Spleen (tissue), 11 donors: ENCODE measurements around the gene RELB. TPM values are rescaled to one million over a fixed set of nuclear protein-coding genes. Genes with fewer than 3 reads are reported as not detected.
A peak's percentile ranks its signal among the peaks of the same experiment; 100 is the strongest.

Experiments used
- DNase-seq: peaks from one replicate; pipeline ENCODE4 v3.0.0-alpha.2; 2020
- H3K27ac ChIP-seq, 8 donors: fragments of 200-600 bp; sonication (generic) in 7 of 8; 1 replicate in 4 of 8; 2 replicates in 4 of 8; pipeline versions ENCODE4 v1.5.0 to v1.8.0; 2016 to 2021; ENCODE audit warnings: inconsistent platforms in 4 of 8, mild to moderate bottlenecking in 4 of 8, moderate library complexity in 1 of 8
- H3K27me3 ChIP-seq, 7 donors: fragments of 200-600 bp; sonication (generic) in 6 of 7; replicated peaks in 1 of 7; 1 replicate in 4 of 7; 2 replicates in 3 of 7; pipeline versions ENCODE4 v1.5.0 to v1.8.0; 2016 to 2021; ENCODE audit warnings: inconsistent platforms in 3 of 7, mild to moderate bottlenecking in 1 of 7
- H3K36me3 ChIP-seq, 6 donors: fragments of 200-600 bp; sonication (generic) in 5 of 6; 1 replicate in 4 of 6; 2 replicates in 2 of 6; pipeline versions ENCODE4 v1.5.0 to v1.8.0; 2016 to 2021; ENCODE audit warnings: inconsistent platforms in 2 of 6
- H3K4me1 ChIP-seq, 6 donors: fragments of 200-600 bp; sonication (generic) in 5 of 6; 1 replicate in 3 of 6; 2 replicates in 3 of 6; pipeline versions ENCODE4 v1.5.0 to v1.8.0; 2016 to 2021; ENCODE audit warnings: inconsistent platforms in 3 of 6
- H3K4me3 ChIP-seq, 8 donors: fragments of 200-600 bp; sonication (generic) in 7 of 8; 1 replicate in 4 of 8; 2 replicates in 4 of 8; pipeline versions ENCODE4 v1.5.0 to v1.8.0; 2016 to 2021; ENCODE audit warnings: inconsistent platforms in 4 of 8, mild to moderate bottlenecking in 4 of 8, moderate library complexity in 2 of 8
- H3K9me3 ChIP-seq, 8 donors: fragments of 200-600 bp; sonication (generic) in 7 of 8; 1 replicate in 4 of 8; 2 replicates in 4 of 8; pipeline versions ENCODE4 v1.5.0 to v1.8.0; 2016 to 2021; ENCODE audit warnings: inconsistent platforms in 4 of 8
- CTCF ChIP-seq, 11 experiments: fragments of 200-600 bp in 7 of 11; fragments of 450-650 bp in 4 of 11; sonication (generic) in 4 of 11; IDR thresholded peaks in 8 of 11; conservative IDR thresholded peaks in 3 of 11; 1 replicate in 7 of 11; 2 replicates in 4 of 11; pipeline versions ENCODE4 v1.4.0 to v1.8.0; 2016 to 2021; ENCODE audit warnings: antibody characterized with exemption in 11 of 11, inconsistent platforms in 4 of 11, mild to moderate bottlenecking in 1 of 11
- POLR2A ChIP-seq, 3 donors: fragments of 450-650 bp; IDR thresholded peaks; one replicate each; pipeline ENCODE4 v1.5.1; 2017; ENCODE audit warnings: antibody characterized with exemption in 3 of 3, mild to moderate bottlenecking in 1 of 3
- POLR2AphosphoS5 ChIP-seq, 3 donors: sonication (generic); formaldehyde crosslinking; IDR thresholded peaks; one replicate each; pipeline ENCODE4 v1.5.1; 2017; ENCODE audit warnings: antibody characterized with exemption in 3 of 3
- WGBS, 5 donors: extraction: QIAGEN DNeasy Blood & Tissue Kit in 3 of 5; methylation state at CpG; one replicate each; pipeline versions ENCODE4 v1.1.5 to v1.1.7; 2013 to 2018; 5-methylcytosine and 5-hydroxymethylcytosine counted together
- intact Hi-C: fragments of 100-400 bp; cut with DNase I; formaldehyde crosslinking; loops from one replicate; pipeline ENCODE4 v1.15.0; 2023; ENCODE audit warnings: low total_unique reads
- polyA plus RNA-seq, 3 donors: library from polyadenylated mRNA; stranded (reverse); fragments of 200-250 nt; gene quantifications; one replicate each; pipeline ENCODE4 v1.2.1, GENCODE V29; 2013
- total RNA-seq, 7 donors: library from RNA; depleted of rRNA in 3 of 7; stranded (reverse); fragments of >200 nt in 3 of 7; fragmentation: NEBNext Ultra II Directional in 4 of 7; extraction: Animal tissue kit (Norgen Biotek cat#: 25700) in 4 of 7; gene quantifications; one replicate each; pipeline versions ENCODE4 v1.1.0 to v1.2.1, GENCODE V29; 2016 to 2021
- donor health status: healthy with polysubstance abuse.
- donor health status: DM: no; HTN: no; CAD: no; lungs with moderate emphysema.
- donor health status: DM: no; HTN: no; CAD: no.
- donor health status: Bipolar disorder and iron deficiency.
- donor health status: healthy.
- donor health status: DM: no; HTN: no; CAD: no.
- donor health status: DM: yes; HTN: yes; CAD: no.

Gene RELB
- total and polyA plus RNA-seq, 10 donors, result 16.6 to 67.4 (median 34.7) TPM

- no peaks in the 10 kb centered on the region for H3K9me3 ChIP-seq
- 75 to 82% (median 79%) methylated on average over 13 of the region's 13 CpGs for WGBS, 5 donors
- no peak for DNase-seq
- H3K27ac ChIP-seq, result peak overlapping the region in 1 of 8 donors; percentile 17
- H3K27me3 ChIP-seq, result no peaks in the 10 kb centered on the region
- intact Hi-C loops, result no loop called here
- peaks cover 0 to 12% (median 1%) of the 10 kb centered on the region in 6 donors for H3K4me1 ChIP-seq
- peaks cover 6 to 100% (median 88%) of the 10 kb centered on the region in 6 donors for H3K36me3 ChIP-seq
- TF ChIP-seq CTCF (IDR thresholded peaks at IDR 0.05 in 8 of 11, conservative IDR thresholded peaks at IDR 0.05 in 3 of 11) (no peak), POLR2AphosphoS5 (IDR thresholded peaks at IDR 0.05) (peak in 2 of 3 donors; percentile 42 to 63)
- no peak overlapping the region for H3K4me3 ChIP-seq
Measured at GRCh38 chr19:45069056-45069455, 67.8 kb downstream of the RELB start.

GRCh38 chr19:45070214-45070613 is 69.0 kb downstream of the RELB start:
- H3K9me3 ChIP-seq, result no peaks in the 10 kb centered on the region
- no peaks in the 10 kb centered on the region for H3K27me3 ChIP-seq
- no peak for DNase-seq
- no peak for TF ChIP-seq POLR2A (IDR thresholded peaks at IDR 0.05)
- no peak for TF ChIP-seq POLR2AphosphoS5 (IDR thresholded peaks at IDR 0.05)
- TF ChIP-seq CTCF (IDR thresholded peaks at IDR 0.05 in 8 of 11, conservative IDR thresholded peaks at IDR 0.05 in 3 of 11), result no peak
- H3K27ac ChIP-seq, result peak overlapping the region in 1 of 8 donors; percentile 17
- peaks cover 0 to 24% (median 13%) of the 10 kb centered on the region in 6 donors for H3K4me1 ChIP-seq
- intact Hi-C loops, result no loop called here
- H3K36me3 ChIP-seq, result peaks cover 3 to 93% (median 76%) of the 10 kb centered on the region in 6 donors
- 79 to 93% (median 89%) methylated on average over 4 to 6 of the region's 6 CpGs for WGBS, 5 donors
- H3K4me3 ChIP-seq, result no peak overlapping the region

- Histone ChIP-seq H3K27ac (no peak overlapping the region), H3K9me3 (no peaks in the 10 kb centered on the region), H3K27me3 (no peaks in the 10 kb centered on the region), H3K4me1 (peaks cover 0 to 31% (median 17%) of the 10 kb centered on the region in 6 donors), H3K4me3 (no peak overlapping the region), H3K36me3 (peaks cover 3 to 86% (median 69%) of the 10 kb centered on the region in 6 donors)
- TF ChIP-seq POLR2A (IDR thresholded peaks at IDR 0.05) (no peak), CTCF (IDR thresholded peaks at IDR 0.05 in 8 of 11, conservative IDR thresholded peaks at IDR 0.05 in 3 of 11) (no peak), POLR2AphosphoS5 (IDR thresholded peaks at IDR 0.05) (peak; percentile 4 to 74 (median 43))
- DNase-seq, result no peak
- intact Hi-C loops, result no loop called here
- 85 to 96% (median 90%) methylated on average over 14 to 19 of the region's 19 CpGs for WGBS, 5 donors
Measured at GRCh38 chr19:45070861-45071544, 69.7 kb downstream of the RELB start.

- WGBS, 5 donors, result 90 to 96% (median 94%) methylated on average over 16 to 25 of the region's 25 CpGs
- no peak overlapping the region for H3K27ac ChIP-seq
- H3K4me3 ChIP-seq, result no peak overlapping the region
- H3K4me1 ChIP-seq, result peaks cover 2 to 37% (median 21%) of the 10 kb centered on the region in 6 donors
- no peaks in the 10 kb centered on the region for H3K27me3 ChIP-seq
- peaks cover 3 to 80% (median 65%) of the 10 kb centered on the region in 6 donors for H3K36me3 ChIP-seq
- peak; percentile 2 to 64 (median 30) for TF ChIP-seq POLR2AphosphoS5 (IDR thresholded peaks at IDR 0.05)
- TF ChIP-seq POLR2A (IDR thresholded peaks at IDR 0.05), result no peak
- intact Hi-C loops, result no loop called here
- DNase-seq, result no peak
- H3K9me3 ChIP-seq, result no peaks in the 10 kb centered on the region
Measured at GRCh38 chr19:45071545-45071938, 70.3 kb downstream of the RELB start.
